Fibroblast of lung (primary cell): ENCODE measurements around the gene SCN3A. TPM values are rescaled to one million over a fixed set of nuclear protein-coding genes. Genes with fewer than 3 reads are reported as not detected.
A peak's percentile ranks its signal among the peaks of the same experiment; 100 is the strongest.

Source experiments
- DNase-seq, 2 donors: peaks; one replicate each; pipeline versions ENCODE4 v3.0.0 to v3.0.0-alpha.2; 2010; ENCODE audit warnings: low read depth in 2 of 2
- H2AFZ ChIP-seq: 2 replicates; pipeline ENCODE4 v1.5.1; 2012; ENCODE audit warnings: low read length, control low read depth, inconsistent platforms
- H3K27ac ChIP-seq: 2 replicates; pipeline ENCODE4 v1.5.1; 2011; ENCODE audit warnings: low read length, control low read depth; ENCODE audit not compliant: insufficient read depth
- H3K27me3 ChIP-seq: 2 replicates; pipeline ENCODE4 v1.5.1; 2011; ENCODE audit warnings: mild to moderate bottlenecking, low read length; ENCODE audit not compliant: control insufficient read depth, insufficient read depth
- H3K36me3 ChIP-seq: 2 replicates; pipeline ENCODE4 v1.5.1; 2011; ENCODE audit warnings: low read length; ENCODE audit not compliant: control insufficient read depth, insufficient read depth
- H3K4me1 ChIP-seq: 2 replicates; pipeline ENCODE4 v1.5.1; 2011; ENCODE audit warnings: low read length; ENCODE audit not compliant: control insufficient read depth, insufficient read depth; ENCODE audit errors: extremely low read depth
- H3K4me2 ChIP-seq: 2 replicates; pipeline ENCODE4 v1.5.1; 2011; ENCODE audit warnings: low read length, control low read depth; ENCODE audit not compliant: insufficient read depth; ENCODE audit errors: extremely low read depth
- H3K4me3 ChIP-seq, 4 experiments: fragments of 200-600 bp in 1 of 4; sonication (generic) in 1 of 4; replicated peaks in 1 of 4; 2 replicates each; pipeline ENCODE4 v1.5.1; 2011 to 2016; ENCODE audit warnings: low read length in 4 of 4, low read depth in 3 of 4, mild to moderate bottlenecking in 3 of 4, control low read depth in 2 of 4, inconsistent platforms in 1 of 4, mixed read lengths in 1 of 4; ENCODE audit not compliant: insufficient read depth in 1 of 4; ENCODE audit errors: control extremely low read depth in 1 of 4
- H3K79me2 ChIP-seq: 2 replicates; pipeline ENCODE4 v1.5.1; 2012; ENCODE audit warnings: mild to moderate bottlenecking, low read length, inconsistent platforms; ENCODE audit not compliant: control insufficient read depth, insufficient read depth
- H3K9ac ChIP-seq: 2 replicates; pipeline ENCODE4 v1.5.1; 2011; ENCODE audit warnings: mild to moderate bottlenecking, low read length, control low read depth; ENCODE audit not compliant: insufficient read depth
- H3K9me3 ChIP-seq: 2 replicates; pipeline ENCODE4 v1.5.1; 2012; ENCODE audit warnings: low read depth, low read length; ENCODE audit not compliant: control insufficient read depth, insufficient read depth
- H4K20me1 ChIP-seq: 2 replicates; pipeline ENCODE4 v1.5.1; 2011; ENCODE audit warnings: low read length; ENCODE audit not compliant: control insufficient read depth, insufficient read depth; ENCODE audit errors: extremely low read depth
- CTCF ChIP-seq, 2 donors: IDR thresholded peaks in 1 of 2; conservative IDR thresholded peaks in 1 of 2; 1 replicate in 1 of 2; 2 replicates in 1 of 2; pipeline ENCODE4 v1.5.1; 2011 to 2012; ENCODE audit warnings: low read length in 2 of 2, control low read depth in 1 of 2, inconsistent platforms in 1 of 2, low read depth in 1 of 2, mild to moderate bottlenecking in 1 of 2
- EZH2 ChIP-seq: IDR thresholded peaks from 2 replicates; pipeline ENCODE4 v1.5.1; 2012; ENCODE audit warnings: low read length, control low read depth, mild to moderate bottlenecking; ENCODE audit errors: missing control alignments
- polyA plus RNA-seq, 2 donors: library from polyadenylated mRNA; depleted of rRNA in 1 of 2; stranded (reverse) in 1 of 2; unstranded in 1 of 2; fragments of >200 nt; gene quantifications; 2 replicates each; pipeline ENCODE4 v1.2.1, GENCODE V29; 2011 to 2012; ENCODE audit warnings: missing spikeins in 1 of 2
- total RNA-seq: library from RNA; depleted of rRNA; stranded (reverse); fragments of >200 nt; gene quantifications from 2 replicates; pipeline ENCODE4 v1.2.1, GENCODE V29; 2014

The SCN3A gene
- total and polyA plus RNA-seq, 2 donors (not counting 1 experiment from before 2014, with no cell fraction given) = 0.14 to 0.33 TPM

GRCh38 chr2:165070076-165070475, 133.8 kb downstream of the SCN3A start:
- DNase-seq = peak in 1 of 2 donors; percentile 3
- H3K4me3 ChIP-seq = no peak overlapping the region

GRCh38 chr2:165069151-165069550, 134.7 kb downstream of the SCN3A start:
- TF ChIP-seq EZH2 (no peak), CTCF (conservative IDR thresholded peaks at IDR 0.05 in 1 of 2, IDR thresholded peaks at IDR 0.05 in 1 of 2; ENCODE audit: low read depth in 1 of 2, low read length in 2 of 2) (no peak)
- H2AFZ ChIP-seq = no peak overlapping the region

More at GRCh38 chr2:165070076-165070475, 133.8 kb downstream of the SCN3A start:
- Histone ChIP-seq H3K27me3 (no peaks in the 10 kb centered on the region), H2AFZ (no peak overlapping the region), H3K9ac (no peak overlapping the region), H3K79me2 (no peaks in the 10 kb centered on the region), H3K4me2 (no peak overlapping the region), H3K9me3 (no peaks in the 10 kb centered on the region), H3K36me3 (no peaks in the 10 kb centered on the region), H3K27ac (no peak overlapping the region), H3K4me1 (peaks cover 2% of the 10 kb centered on the region), H4K20me1 (no peaks in the 10 kb centered on the region)
- TF ChIP-seq CTCF (conservative IDR thresholded peaks at IDR 0.05 in 1 of 2, IDR thresholded peaks at IDR 0.05 in 1 of 2; ENCODE audit: low read depth in 1 of 2, low read length in 2 of 2) = no peak
- TF ChIP-seq EZH2 = no peak

GRCh38 chr2:165068487-165068757, 135.4 kb downstream of the SCN3A start:
- H3K4me2 ChIP-seq = peak overlapping the region; percentile 44
- no peaks in the 10 kb centered on the region for H3K36me3 ChIP-seq
- peak overlapping the region in 1 of 4 experiments; percentile 17 for H3K4me3 ChIP-seq
- H4K20me1 ChIP-seq = no peaks in the 10 kb centered on the region
- H2AFZ ChIP-seq = no peak overlapping the region
- H3K9ac ChIP-seq = no peak overlapping the region
- no peak overlapping the region for H3K27ac ChIP-seq
- H3K27me3 ChIP-seq = no peaks in the 10 kb centered on the region
- no peaks in the 10 kb centered on the region for H3K9me3 ChIP-seq
- TF ChIP-seq CTCF (conservative IDR thresholded peaks at IDR 0.05 in 1 of 2, IDR thresholded peaks at IDR 0.05 in 1 of 2; ENCODE audit: low read depth in 1 of 2, low read length in 2 of 2) = no peak
- no peak for DNase-seq
- H3K4me1 ChIP-seq = peaks cover 2% of the 10 kb centered on the region
- no peaks in the 10 kb centered on the region for H3K79me2 ChIP-seq

More at GRCh38 chr2:165069151-165069550, 134.7 kb downstream of the SCN3A start:
- H4K20me1 ChIP-seq = no peaks in the 10 kb centered on the region
- H3K79me2 ChIP-seq = no peaks in the 10 kb centered on the region
- no peaks in the 10 kb centered on the region for H3K9me3 ChIP-seq
- H3K9ac ChIP-seq = no peak overlapping the region
- no peak overlapping the region for H3K27ac ChIP-seq
- DNase-seq = peak in 1 of 2 donors; percentile 17
- H3K36me3 ChIP-seq = no peaks in the 10 kb centered on the region
- H3K4me3 ChIP-seq = no peak overlapping the region
- H3K27me3 ChIP-seq = no peaks in the 10 kb centered on the region
- H3K4me1 ChIP-seq = peaks cover 2% of the 10 kb centered on the region
- H3K4me2 ChIP-seq = no peak overlapping the region
